GM18526 (cell line): ENCODE measurements around the gene NIPA2.

Experiments
- POLR2A ChIP-seq: IDR thresholded peaks from 3 replicates; pipeline ENCODE4 v1.6.1; 2011; ENCODE audit not compliant: insufficient read length; ENCODE audit errors: extremely low read depth

NIPA2 gene

GRCh38 chr15:22838292-22839042, at the start of gene NIPA2:
Gene NIPA2, plus strand, starts transcription at chr15:22838666. Its CDS starts 13,066 bp downstream, at chr15:22851732.
- peak; percentile 80 for TF ChIP-seq POLR2A

DNA sequence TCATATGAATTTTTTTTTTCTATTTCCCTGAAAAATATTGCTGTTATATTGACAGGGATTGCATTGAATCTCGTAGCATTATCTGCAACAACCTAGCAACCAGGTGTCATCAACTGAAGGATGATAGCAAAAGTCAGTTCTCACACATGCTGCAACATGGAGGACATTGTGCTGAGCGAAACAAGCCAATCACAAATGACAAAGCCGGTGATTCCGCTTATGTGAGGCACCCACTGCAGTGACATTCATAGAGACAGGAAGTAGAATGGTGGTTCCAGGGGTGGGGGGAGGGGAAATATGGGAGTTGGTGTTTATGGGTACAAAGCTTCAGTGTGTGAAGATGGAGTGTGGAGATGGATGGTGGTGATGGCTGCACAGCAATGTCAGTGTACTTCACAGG, 44.4 kb upstream of the NIPA2 start:
- TF ChIP-seq POLR2A: no peak

GRCh38 chr15:22794621-22795167, 43.8 kb upstream of the NIPA2 start:
- no peak for TF ChIP-seq POLR2A

DNA sequence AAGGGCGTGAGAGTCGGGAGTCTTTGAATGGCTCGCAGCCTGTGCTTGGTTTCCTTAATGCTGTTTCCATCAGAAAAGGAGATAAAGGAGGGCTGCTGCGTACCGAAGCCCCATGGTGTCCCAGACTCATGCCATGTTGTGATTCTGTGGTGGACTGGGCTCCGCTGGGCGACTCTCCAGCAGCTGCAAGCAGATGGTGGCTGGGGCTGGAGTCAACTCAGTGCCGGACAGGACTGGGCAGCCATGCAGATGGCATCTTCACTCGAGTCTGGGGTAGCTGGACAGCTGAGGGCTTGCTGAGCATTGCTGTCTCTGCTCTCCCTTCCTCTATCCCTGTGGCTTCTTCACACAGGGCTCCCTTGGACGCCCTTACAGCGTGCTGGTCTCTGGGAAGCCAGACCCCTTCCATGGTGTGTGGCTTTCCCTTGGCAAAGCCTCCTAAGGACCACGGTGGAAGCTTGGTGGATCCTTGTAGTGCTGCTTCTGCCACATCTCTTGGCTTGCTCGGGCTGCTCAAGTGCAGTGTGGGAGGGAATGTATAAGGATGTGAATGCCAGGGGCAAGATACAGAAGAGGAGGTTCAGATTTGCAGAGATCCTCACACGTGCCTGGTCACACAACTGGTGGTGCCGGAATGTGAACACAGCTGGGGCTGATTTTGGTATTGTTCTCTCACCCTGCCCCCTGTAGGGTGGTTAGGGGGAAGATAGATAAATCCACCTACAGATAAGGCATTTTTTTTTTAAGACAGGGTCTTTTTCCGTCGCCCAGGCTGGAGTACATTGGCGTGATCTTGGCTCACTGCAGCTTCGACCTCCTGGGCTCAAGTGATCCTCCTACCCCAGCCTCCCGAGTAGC, 43.0 kb upstream of the NIPA2 start:
- no peak for TF ChIP-seq POLR2A

GRCh38 chr15:22796079-22796478, 42.4 kb upstream of the NIPA2 start:
- TF ChIP-seq POLR2A: no peak

GRCh38 chr15:22799902-22800301, 38.6 kb upstream of the NIPA2 start:
- TF ChIP-seq POLR2A: no peak

DNA sequence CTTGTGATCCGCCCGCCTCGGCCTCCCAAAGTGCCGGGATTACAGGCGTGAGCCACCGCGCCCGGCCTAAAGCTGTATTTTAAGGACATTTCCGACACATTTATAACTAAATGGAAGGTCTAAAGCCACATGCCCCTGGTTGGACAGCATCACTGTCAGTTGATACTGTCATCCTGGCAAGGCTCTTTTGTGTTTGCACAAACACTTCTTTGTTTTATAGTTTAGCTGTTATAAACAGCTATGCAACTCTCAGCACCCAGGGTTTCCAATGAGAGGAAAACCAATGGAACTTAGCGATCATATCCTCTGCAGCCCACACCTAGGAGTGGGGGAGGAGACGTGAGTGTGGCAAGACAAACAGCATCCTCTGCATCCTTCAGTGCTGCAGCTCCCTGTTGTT, 32.3 kb upstream of the NIPA2 start:
- no peak for TF ChIP-seq POLR2A

- TF ChIP-seq POLR2A: no peak
Observed at GRCh38 chr15:22806664-22807063, 31.8 kb upstream of the NIPA2 start.

GRCh38 chr15:22808240-22808639, 30.2 kb upstream of the NIPA2 start:
- no peak for TF ChIP-seq POLR2A

GRCh38 chr15:22808761-22809280, 29.6 kb upstream of the NIPA2 start:
- no peak for TF ChIP-seq POLR2A

DNA sequence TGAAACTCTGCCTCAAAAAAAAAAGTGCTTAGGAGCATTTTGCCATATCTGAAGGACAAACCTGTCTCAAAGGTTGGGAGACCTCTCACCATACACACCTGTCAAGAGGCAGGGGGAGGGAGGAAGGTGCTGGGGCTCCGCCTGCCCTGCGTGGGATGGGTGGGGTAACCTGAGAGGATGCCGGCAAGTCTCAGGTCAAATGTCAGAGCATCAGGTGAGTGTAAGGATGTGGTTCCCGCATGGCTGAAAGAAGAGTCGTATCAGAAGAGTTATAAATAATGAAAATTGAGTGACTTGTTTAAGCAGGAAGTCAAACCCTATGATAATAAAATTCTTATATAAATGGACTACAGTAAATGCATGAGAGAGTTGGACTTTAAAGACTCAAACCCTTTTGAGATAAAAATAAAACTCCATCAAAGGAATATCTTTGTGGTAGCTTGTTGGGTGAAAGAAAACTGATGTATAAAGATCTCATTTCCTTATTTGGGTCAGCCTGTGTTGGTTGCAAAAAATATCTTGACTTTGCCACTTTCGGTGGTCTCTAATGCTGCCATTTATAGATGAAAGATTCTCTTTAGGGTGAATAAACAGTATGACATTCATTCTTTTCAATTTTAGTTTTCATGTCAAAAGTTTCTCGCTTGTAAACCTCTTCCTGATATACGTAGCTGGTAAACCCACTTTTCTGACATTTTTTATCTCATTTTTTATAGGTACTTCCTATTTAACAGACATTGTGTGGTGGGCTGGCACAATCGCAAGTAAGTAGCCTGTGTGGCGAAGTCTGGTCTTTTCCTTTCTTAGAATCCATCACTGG, 28.2 kb upstream of the NIPA2 start:
- no peak for TF ChIP-seq POLR2A

- TF ChIP-seq POLR2A: no peak
Observed at GRCh38 chr15:22810853-22811338, 27.6 kb upstream of the NIPA2 start.

GRCh38 chr15:22811640-22812039, 26.8 kb upstream of the NIPA2 start:
- TF ChIP-seq POLR2A: no peak

DNA sequence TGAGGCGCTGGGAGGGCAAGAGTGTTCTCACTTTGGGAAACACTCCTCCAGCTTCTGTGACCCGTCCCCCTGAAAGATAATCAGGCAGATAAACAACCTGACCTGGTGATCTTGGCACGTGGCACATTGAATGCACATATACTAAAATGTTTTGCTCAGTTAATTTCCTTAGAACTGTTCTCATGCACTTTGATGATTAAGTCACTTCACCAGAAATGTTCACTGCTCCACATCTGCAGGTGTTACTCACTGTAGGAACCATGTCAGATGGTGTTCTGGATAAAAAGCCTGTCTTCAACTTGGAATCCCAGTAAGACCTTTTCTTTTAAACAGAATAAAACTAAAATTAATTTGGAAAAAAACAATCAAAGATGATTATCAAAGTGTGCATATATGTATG, 24.6 kb upstream of the NIPA2 start:
- TF ChIP-seq POLR2A: no peak

- no peak for TF ChIP-seq POLR2A
Observed at GRCh38 chr15:22815766-22816165, 22.7 kb upstream of the NIPA2 start.
